Measurements from ENCODE around the gene RNFT2. TPM values are rescaled to one million over a fixed set of nuclear protein-coding genes. Genes with fewer than 3 reads are reported as not detected.
A peak's percentile ranks its signal among the peaks of the same experiment; 100 is the strongest.

The RNFT2 gene
- total RNA-seq, 1 donor from 2014 or later, result 0.66 TPM

DNA sequence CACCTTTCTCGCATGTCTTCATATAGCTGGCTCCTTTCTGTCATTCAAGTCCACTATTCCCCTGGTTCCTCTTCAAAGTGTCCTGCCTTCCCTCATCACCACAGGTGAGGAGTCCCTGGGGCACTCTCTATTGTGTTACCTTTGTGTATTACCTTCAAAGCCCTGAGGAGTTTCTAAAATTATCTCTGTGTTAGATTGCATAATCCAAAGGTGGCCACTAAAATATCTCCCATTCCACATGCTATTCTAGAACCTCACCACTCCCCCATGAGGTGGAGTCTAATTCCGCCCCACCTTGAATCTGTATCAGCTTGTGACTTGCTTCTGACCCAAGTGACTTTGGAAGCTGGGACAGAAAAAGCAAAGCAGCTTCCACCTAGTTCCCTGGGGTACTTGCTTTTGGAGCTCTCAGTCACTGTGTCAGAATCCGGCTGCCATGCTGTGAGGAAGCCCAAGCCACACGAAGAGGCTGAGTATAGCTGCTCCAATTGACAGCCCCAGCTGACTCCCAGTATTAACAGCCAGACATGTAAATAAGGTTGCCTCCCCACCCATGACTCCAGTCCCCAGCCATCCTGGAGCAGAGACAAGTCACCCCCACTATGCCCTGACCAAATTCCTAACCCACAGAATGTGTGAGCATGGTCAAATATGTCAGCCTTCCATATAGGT is 136.3 kb downstream of the RNFT2 start:
- TF ChIP-seq, protein P1, sequence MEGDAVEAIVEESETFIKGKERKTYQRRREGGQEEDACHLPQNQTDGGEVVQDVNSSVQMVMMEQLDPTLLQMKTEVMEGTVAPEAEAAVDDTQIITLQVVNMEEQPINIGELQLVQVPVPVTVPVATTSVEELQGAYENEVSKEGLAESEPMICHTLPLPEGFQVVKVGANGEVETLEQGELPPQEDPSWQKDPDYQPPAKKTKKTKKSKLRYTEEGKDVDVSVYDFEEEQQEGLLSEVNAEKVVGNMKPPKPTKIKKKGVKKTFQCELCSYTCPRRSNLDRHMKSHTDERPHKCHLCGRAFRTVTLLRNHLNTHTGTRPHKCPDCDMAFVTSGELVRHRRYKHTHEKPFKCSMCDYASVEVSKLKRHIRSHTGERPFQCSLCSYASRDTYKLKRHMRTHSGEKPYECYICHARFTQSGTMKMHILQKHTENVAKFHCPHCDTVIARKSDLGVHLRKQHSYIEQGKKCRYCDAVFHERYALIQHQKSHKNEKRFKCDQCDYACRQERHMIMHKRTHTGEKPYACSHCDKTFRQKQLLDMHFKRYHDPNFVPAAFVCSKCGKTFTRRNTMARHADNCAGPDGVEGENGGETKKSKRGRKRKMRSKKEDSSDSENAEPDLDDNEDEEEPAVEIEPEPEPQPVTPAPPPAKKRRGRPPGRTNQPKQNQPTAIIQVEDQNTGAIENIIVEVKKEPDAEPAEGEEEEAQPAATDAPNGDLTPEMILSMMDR (IDR thresholded peaks at IDR 0.05; ENCODE audit: borderline replicate concordance), result no peak
- intact Hi-C loops (cut with micrococcal nuclease), result no loop called here
- DNase-seq, result no peak
- H3K36me3 ChIP-seq, result no peaks in the 10 kb centered on the region
- peaks cover 14% of the 10 kb centered on the region for H3K4me1 ChIP-seq
- no peak overlapping the region for H3K4me3 ChIP-seq
- H3K27me3 ChIP-seq (ENCODE audit: low read depth), result peaks cover 80% of the 10 kb centered on the region
- no peak overlapping the region for H3K27ac ChIP-seq (replicated peaks)
- peaks cover 10% of the 10 kb centered on the region for H3K9me3 ChIP-seq (replicated peaks)

- Histone ChIP-seq H3K9me3 (replicated peaks) (peaks cover 10% of the 10 kb centered on the region), H3K27me3 (ENCODE audit: low read depth) (peaks cover 96% of the 10 kb centered on the region), H3K4me1 (peaks cover 30% of the 10 kb centered on the region), H3K4me3 (no peak overlapping the region), H3K36me3 (no peaks in the 10 kb centered on the region), H3K27ac (replicated peaks) (no peak overlapping the region)
- intact Hi-C loops (cut with micrococcal nuclease), result no loop called here
- DNase-seq, result no peak
- TF ChIP-seq, protein P1 (IDR thresholded peaks at IDR 0.05; ENCODE audit: borderline replicate concordance), result no peak
Observed at GRCh38 chr12:116876151-116876869, 138.2 kb downstream of the RNFT2 start.

DNA sequence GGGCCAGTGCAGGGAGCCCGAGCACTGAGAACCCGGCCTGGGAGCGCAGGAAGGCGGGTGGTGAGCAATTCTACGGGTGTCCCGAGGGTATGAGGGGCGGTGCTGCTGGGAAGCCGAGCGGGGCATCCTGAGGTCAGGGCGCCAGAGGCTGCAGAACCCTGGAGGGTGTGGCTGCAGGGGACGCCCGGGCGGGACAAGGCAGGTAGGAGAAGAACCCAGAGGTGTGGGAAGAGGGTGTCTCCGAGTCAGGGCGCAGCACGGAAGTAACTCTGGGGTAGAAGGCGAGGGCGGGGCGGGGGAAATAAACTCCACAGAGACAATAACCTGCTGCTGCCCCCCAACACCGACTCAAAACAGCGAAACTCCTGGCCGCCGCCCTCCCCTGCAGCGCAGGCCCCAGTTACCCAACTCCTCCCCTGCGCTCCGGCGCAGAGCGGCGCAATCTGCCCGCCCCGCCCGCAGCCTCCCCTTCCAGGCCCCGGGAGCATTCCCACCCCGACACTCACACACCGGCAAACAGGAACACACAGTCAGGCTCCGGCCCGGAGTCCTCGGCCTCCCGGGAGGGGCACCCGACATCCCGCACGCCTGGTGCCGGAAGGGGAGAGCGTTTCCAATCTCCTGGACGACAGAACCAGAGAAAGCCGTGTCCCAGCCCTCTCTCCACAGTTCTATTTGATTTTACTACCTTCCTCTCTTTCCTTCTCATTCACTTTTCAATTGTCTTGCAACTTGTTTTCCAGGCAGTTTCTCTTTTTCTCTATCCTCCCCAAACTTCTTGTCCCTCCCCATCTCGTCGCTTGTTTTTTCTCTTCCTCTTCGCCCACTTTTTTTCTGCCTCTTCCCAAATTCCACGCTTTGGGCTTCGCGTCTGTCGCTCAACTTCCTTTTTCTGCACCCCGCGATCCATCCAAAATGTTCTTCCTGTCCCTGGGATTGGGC is 140.7 kb downstream of the RNFT2 start:
- TF ChIP-seq, protein P1 (IDR thresholded peaks at IDR 0.05; ENCODE audit: borderline replicate concordance), result no peak
- Histone ChIP-seq H3K27ac (replicated peaks) (no peak overlapping the region), H3K27me3 (ENCODE audit: low read depth) (peaks cover 97% of the 10 kb centered on the region), H3K4me3 (peak overlapping the region; percentile 63), H3K36me3 (no peaks in the 10 kb centered on the region), H3K9me3 (replicated peaks) (peaks cover 10% of the 10 kb centered on the region), H3K4me1 (peaks cover 44% of the 10 kb centered on the region)
- no peak for DNase-seq
- intact Hi-C loops (cut with micrococcal nuclease), result no loop called here

DNA sequence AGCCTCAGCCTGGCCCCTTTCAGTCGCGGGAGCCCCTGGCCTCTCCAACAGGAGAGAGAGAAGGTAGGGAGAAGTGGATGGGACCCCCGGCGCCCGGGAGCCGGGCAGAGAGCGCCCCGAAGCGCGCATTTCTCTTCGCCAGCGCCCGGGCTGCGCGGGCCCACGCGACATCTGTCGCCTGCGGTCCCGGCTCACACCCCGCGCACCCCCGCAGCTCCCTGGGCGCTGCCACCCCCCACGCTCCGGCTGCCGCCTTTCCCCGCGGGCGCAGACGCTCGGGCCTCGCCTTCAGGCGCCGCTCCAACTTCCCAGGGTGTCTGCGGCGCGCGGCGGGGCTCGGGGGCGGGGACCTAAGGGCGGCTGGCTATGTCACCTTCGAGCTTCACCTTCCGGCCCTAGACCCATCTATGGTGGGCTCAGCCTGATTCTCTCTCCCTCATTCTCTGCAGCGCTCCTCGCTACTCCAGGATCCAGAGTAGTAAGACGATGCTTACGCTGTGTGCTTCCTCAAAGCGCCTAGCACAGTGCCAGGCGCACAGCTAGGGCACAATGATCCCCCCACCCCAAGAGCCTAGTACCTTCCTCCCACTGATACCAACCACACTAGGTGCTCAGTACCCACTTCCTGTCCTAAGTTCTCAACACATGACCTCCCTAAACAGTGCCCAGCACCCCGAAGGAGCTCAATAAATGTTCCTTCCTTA is 141.5 kb downstream of the RNFT2 start:
- TF ChIP-seq, protein P1 (IDR thresholded peaks at IDR 0.05; ENCODE audit: borderline replicate concordance), result no peak
- Histone ChIP-seq H3K4me1 (peaks cover 44% of the 10 kb centered on the region), H3K36me3 (no peaks in the 10 kb centered on the region), H3K27ac (replicated peaks) (no peak overlapping the region), H3K27me3 (ENCODE audit: low read depth) (peaks cover 97% of the 10 kb centered on the region), H3K9me3 (replicated peaks) (peaks cover 4% of the 10 kb centered on the region), H3K4me3 (peak overlapping the region; percentile 63)
- intact Hi-C loops (cut with micrococcal nuclease), result no loop called here
- no peak for DNase-seq
